ENCODE results near the gene PDE9A.

Gene PDE9A

DNA sequence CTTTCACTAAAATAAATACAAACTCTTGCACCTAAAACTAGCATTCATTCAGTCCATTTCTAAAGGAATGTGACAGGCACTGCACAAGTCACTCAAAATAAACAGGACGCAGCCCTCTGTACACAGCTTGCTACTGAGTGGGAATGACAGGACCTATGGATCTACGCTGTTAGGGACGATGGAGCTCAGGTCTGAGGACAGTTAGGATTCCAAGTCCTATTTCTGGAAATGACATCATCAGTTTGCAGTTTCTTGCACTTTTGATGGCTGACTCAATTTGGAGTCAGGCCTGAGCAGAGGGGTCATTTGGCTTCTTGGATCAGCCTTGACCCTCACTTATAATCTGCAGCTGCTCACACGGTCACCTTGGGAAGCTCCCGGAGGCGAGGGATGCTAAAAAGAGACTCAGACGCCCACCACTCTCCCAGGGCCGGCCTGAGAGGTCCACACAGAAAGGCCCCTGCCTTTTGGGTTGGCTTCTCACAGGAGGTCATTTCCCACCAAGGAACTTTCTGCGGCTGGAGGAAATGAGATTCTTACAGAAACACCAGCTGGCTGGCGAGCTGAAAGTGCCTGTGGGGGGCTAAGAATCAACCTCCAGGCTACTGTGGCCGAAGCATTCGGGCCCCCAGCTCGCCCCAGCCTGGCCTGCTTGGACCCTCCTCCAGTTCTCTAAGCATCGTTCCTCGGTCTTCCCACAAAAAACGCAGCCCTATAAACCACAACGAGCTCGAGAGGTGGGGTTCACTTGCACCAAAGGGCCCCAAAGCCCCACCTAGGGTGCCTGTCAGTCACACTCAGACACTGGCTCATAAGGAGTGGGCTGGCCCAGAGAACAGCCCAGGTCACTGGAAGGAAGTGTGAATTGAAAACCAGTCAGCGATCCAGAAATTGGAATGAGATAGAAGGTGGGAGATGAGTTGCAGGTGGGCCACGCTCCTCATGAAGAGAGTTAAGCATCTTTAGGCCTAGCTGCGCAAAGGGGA lies 8.9 kb upstream of the PDE9A start:
- no peak for DNase-seq

DNA sequence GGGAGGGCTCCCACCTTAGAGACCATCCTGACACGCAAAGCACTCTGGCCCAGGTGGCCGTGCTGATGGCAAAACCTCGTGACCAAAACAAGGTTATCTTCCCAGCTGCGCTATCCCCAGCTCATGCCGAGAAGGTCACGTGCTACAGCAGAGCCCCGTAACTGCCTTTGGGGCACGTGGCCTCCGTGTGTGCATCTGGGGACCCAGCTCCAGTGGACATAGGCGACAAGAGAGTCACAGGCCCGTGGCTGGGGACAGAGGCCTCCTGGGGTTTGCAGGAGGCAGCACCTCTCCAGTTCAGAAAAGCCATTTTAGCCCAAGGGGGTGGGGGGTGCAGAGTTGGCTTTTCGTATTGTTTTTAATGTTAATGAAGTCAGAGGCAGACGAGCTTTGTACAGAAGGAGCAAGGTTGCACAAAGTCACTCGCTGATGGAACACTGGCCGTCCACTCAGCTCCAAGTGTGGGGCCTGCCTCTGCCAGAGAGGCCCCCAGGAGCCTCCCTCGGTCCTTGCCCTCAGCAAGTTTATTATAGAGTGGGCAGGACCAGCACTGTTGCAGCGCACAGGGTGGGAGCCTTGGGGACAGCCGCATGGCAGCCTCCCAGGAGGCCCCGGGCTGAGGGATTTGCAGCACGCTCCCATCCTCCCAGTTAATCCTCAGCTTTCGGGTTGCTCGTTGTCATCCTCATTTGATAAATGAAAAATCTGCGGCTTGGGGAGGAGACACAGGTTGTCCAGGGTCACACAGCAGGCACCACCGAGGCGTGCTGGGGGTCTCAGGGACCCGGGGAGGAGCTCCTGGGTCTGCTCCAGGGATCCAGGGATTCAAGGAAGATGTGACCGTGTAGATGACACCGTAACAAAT lies 8.0 kb upstream of the PDE9A start:
- no peak for DNase-seq

DNA sequence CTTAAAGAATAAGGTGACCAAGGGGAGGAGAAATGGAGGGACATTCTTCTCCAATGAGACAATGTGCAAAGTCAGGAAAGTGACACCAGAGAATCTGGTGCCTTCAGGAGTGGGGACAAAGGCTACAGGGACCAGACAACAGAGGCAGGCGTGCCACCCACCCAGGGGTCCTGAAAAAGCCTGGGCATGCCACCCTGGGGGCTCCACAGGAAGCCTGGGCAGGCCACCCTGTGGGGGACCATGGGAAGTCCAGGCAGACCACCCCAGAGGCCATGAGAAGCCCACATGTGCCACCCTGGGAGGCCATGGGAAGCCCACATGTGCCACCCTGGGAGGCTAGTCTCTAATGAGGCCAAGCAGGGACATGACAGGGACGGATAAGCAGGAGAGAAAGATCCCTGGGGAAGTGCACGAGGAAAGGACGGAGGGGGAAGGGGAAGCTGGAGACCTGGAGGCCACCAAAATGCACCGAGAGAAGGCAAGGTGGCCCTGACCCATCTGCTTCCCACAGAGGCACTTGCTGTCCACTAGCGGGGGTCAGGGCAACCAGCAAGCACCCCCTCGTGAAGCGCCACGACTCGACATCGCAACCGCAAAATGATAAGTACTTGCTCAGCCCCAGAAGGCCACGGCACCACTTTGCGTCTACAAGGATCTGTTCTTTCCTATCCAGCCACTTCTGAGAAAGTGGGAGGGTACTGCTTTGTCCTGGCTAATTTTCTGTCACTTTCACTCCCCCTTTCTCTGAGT lies 7.2 kb upstream of the PDE9A start:
- no peak for DNase-seq

DNA sequence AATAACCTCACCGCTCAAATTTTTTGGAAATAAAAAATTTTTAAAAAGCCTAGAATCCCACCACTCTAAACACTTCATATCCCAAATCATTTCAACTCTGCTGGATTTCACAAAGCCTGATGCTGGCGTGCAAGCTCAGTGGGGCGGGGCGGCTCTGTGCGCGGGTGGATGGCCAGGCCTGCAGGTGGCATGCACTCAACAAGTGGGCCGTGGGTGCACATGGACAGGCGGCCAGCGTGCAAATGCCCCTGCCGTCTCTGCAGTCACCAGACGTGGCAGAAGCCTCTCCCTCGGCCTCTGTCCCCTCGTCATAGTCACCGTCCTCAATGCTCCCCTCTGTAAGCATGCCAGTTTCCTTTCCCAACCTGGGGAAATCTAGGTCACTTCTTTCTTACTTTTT lies 6.6 kb upstream of the PDE9A start:
- no peak for DNase-seq

DNA sequence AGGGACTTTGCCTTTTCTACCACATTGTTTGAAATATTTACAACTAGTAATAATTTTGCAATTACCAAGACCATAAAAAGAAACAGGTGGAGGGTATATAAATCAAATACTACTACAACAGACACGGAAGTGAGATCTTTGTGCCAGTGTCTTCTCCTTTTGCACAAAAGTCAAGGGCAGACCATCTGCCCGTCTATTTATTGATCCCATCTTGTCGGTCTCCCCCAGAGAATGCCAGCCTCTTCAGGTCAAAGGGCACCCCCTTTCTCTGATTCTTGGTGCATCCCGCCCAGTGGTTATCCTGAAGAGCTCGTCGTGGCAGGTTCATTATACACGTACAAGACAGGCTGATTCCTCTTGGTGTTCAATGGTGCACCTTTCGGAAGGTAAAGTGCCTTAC lies 4.8 kb upstream of the PDE9A start:
- DNase-seq, result no peak

DNA sequence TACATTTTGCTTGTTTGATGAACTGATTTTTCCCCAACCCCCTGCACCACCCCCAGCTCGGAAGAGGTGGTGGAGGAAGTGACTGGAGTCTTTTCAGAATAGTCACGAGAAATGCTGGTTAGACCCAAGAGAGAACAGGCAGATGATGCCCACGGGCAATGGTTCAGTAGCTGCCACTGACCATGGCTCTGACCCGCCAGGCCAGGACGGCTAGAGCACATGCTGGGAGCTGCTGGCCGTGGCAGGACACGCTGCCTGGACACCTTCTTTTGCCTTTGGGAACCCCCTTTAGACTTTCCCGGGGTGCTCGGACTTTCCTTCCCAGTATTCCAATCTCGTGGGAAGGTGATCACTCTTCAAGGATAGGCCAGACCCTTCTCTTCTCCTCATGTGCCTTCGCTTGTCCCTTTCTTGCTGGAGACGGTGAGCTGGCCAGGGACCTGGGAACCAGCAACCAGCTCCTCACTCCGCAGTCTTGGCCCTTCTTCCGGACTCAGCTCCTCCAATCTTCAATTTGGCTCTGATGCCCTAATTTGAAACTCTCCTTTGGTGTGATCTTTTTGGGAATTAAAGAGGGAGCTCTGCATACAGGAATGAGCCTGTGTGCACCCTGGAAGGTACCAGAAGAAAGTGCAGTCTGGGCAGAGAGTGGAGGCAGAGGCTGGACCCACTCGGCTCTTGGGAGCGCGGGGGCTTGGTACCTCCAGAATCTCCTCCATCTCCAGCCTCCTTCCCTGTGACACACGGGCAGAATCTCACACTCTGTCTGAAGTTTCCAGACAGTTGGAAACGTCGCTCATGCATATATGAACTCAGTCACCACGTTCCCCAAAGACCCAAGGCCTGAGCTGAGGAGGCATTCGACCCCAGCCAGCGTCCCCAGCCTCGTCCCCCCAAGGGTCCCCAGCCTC lies 4.0 kb upstream of the PDE9A start:
- DNase-seq, result no peak

DNA sequence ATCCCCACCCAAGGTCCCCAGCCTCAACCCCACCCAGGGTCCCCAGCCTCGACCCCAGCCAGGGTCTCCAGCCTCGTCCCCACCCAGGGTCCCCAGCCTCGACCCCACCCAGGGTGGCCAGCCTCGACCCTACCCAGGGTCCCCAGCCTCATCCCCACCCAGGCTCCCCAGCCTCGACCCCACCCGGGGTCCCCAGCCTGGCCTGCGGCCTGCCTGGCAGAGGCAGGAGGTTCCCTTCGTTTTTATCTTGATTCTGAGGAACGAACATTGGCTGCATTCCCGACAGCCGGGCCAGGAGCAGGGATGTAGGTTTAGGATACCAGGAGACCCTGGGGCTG lies 3.4 kb upstream of the PDE9A start:
- DNase-seq, result no peak

DNA sequence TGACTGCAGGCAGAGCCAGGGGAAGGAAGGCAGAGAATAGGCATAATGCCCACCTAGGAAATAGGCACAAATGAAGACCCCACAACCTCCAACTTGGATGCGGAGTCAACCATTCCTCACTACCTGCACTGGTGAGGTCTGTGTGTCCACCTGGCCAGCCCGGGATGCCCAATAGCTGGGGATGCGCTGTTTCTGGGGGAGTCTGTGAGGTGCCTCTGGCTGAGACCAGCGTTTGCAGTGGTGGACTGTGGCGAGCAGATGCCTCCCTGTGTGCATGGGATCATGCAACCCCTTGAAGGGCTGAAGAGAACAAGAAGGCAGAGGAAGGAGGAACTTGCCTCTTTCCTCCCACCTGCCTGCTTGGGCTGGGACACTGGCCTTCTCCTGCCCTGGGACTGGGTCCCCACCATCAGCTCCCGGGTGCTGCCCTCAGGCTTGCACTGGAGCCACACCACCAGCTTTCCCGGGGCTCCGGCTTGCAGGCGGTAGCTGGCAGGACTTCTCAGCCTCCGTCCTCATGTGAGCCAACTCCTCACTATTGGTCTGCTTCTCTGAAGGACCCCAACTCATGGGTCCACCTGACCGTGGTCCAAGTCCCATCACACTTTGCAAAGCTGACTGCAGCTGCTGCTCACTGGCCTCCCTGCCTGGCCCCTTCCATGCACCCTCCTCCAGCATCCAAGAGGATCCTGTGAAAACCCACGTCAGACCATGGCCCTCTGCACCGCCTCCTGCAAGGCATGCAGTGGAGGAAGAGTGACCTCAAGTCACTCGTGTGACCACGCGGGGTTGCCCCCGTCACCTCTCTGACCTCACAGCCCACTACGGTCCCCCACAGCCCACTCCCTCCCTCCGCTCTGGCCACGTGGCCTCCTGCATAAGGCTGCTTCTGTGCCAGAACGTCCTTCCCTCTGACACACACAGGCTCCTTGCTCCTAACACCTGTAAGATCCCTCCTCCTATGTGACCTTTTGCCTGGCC lies 2.7 kb upstream of the PDE9A start:
- DNase-seq, result no peak

DNA sequence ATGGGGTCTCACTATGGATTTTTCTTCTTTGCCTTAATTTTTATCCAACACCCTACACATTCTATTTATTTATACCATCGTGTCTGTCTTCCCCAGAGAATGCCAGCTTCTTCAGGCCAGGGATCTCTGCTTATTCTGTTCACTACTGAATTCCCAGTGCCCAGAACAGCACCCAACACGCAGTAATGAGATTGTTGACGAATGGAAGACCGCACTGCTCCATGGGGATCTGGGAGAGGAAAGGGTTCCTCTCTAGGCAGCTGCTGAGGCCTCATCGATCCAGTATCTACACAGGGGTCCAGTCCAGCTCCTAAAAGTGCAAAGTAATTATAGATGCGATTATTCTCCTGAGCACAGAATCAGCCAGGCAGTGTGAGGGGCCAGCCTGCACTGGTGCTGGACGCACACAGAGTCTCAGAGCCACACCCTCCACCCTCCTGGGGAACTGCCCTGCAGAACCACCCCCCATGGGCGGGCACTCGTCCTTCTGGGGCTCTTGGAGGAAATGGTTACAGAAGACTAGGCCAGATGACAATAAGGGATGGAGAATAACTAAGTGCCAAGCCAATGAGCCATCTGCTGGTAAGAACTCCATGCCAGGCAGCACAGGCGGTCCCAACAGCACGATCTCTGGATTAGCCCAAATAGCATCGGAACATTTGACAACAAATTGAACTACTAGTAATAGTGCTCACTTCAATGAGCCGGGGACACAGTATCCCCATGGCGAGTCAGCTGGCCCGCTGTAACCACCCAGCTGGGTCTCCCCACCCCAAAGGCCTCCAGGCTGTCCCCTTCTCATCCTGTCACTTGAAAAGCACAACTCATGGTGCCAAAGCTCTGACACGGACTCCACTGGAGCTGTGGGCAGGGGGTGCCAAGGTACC lies 1.7 kb upstream of the PDE9A start:
- DNase-seq, result no peak

DNA sequence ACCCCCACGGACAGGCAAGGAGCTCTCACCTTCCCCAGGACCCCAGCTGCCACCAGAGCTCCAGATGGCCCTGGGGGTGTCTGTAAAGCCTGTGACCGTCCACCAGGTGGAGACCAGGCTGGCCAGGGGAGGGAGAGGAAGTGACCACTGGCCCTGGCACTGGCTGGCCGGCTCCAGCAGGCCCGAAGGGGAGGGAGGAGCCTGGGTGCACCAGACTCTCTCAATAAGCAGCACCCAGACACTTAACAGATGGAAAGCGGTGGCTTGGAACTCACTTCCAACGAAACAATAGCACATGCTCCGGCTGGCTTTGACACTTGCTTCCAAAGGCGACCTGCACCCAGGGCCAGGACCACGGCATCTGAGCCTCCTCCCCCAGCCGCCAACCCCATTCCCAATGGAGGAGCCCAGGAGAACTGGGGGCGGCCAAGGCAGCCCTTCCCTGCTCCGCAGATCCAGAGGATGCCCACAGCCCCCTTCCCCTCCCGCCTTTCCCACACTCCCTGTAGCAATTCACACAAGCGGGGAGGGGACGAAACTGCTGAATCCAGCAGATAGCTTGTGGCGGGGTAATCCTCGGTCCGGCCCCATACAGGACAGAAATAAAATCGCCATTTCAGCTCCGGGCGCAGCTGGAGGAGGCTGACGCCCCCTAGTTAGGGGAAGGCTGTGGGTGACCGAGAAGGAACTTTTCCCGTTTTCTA lies 742 bp upstream of the PDE9A start:
- DNase-seq, result no peak

DNA sequence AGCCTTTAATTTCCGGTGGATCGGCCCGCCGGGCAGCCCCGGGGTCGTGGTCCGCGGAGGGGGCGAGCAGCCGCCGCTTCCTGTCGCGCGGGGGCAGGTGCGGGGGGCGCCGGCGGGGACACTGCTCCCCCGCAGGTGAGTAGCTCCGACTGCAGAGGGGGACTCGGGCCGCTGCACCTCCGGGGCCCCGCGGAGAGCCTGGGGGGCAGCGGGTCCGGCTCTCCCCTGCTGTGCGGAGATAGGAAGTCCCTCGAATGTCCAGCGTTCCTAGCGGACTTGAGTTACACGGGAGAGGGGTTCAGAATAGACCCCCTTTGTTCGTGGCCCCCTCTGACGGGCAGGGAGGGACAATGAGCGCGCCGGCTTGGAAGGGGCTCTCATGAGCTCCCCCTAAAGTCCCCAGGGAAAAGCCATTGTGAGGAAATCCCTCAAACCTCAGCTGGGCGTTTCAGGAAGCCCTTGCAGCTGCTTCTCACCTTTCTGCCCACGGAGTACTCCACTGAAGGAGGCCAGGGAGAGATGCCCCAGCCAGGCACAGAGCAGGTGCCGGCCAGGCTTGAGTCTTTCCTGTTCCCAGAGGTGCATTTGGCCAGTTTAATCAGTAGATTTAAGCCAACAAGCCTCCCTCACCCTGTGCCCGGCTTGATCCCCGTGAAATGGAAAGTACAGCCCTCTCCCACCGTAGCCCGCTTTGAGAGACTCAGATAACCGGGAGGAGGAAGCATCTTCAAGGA lies 925 bp downstream of the PDE9A start:
- no peak for DNase-seq

DNA sequence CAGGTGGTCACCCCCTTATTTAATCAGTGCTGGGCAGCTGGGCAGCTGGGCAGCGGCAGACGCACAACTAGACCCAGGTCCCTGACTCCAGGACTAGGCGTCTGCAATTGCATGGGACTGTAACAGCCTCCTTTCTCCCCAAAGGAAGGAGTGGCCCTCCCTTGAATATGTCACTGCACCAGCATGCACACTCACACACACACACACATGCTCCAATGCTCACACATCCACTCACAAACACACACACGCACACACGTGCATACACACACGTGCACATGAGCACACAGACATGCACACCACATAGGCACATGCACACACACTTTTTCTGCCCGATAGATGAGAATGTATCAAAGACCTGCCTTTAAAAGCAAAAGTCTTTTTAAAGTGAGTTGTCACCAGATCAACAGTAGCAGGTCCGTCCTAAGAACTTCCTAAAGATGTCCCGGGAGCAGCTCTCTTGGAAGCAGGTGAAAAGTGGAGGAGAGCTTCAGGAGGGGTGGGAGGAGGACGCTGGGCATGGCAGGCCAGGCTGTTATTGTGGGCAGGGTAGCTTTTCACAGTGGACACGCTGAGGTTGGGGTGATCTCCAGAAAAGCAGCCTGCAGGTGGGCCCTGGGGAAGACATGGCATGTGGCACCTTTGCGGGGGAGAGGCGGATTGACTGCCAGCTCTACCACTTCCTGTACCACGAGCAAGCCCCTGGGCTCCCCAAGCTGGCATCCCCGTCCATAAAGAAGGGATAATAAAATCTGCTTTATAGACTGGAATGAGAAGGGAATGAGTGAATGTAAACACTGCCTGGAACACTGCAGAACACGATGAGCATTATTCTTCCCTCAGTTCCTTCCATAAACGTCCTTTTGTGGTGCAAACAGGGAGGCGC lies 1.7 kb downstream of the PDE9A start:
- no peak for DNase-seq

DNA sequence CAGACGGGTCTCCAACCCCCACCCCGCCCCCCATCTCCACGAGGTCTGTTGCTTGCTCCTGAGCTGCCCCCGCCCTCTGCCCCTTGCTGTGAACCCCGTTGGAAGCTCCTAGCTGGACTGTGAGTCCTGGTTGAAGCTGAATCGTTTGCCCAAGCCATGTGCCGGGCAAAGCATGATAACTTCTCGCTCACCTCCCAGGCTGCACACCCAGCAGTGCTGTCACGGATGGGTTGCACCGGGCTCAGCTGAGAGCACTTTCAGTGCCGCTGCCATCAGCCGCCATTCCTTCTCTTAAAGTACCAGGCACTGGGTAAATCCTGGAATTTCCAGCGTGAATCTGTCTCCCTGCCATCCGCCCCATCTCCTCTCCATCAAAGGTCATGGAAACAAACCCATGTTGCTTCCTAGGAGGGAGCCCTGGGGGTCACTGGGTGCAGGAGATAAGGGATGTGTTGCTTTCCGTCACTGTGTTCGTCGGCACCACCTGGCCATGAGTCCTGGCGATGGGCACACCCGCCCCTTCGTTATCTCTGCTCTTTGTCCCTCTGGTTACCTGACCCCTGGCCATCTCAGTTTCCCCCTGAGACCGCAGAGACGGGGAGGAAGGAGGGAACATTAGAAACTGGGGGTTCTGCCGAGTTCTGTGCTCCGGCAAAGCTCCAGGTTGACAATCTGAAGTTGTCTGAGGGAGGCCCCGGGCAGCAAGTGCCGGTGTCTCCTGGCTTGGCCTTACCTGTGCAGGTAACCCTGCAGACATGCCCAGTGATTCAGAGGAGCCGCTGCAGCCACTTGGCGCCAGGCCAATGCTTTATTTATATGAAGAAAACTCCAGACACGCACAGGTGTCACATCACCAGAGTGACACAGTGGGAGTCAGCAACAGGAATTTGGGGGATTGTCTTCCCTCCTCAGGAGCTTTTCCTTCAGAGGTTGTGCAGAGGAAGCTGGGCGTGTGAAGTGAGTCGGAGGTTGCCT lies 2.7 kb downstream of the PDE9A start:
- no peak for DNase-seq

DNA sequence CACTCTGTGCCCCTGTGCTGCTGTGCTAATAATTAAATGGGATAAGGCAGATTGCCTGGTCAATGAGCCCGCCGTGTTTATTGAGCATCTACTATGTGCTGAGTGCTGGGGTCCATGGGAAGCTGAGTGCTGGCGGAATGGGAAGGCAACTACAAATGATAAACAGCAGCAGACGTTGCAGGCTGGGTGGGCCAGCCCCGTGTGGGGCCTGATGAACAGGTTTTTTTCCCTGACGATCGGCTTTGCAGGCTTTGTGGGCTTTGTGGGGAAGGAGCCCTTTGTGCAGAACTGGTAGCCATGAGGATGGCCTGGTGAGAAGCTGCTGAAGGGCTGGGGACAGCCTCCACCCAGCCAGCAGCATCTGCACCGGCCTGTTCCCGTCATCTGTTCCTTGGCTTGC lies 3.5 kb downstream of the PDE9A start:
- no peak for DNase-seq

DNA sequence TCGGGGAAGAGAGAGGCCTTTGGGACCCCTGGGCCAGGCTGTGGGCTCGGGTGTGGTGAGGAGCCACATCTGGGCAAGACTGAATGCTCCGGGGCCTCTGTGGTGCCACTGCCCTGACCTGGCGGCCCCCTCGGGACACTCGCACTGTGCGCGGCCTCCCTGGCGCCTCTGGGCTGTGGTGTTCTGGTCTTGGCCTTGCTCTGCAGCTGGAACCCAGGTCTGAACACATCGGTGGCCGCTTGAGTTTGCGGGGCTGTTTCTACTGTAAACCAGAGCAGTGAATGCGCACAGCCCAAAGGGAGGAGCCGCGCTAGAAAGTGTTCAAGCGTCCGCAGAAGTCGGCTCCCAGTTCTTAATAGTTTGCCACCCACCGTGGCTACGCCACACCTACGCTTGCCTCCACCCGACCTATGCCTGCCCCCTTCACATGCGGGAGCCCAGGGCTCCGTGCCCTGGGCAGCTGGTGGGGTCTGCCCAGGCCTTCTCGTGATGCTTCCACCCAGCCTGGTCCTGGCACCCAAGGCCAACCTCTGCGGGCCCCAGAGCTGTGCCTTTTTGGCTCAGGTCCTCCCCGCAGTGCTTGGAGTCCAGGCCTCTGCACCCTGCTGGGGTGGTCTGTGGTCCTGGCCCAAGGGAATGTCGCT lies 4.4 kb downstream of the PDE9A start:
- DNase-seq, result no peak
